NK-92 (cell line): ENCODE results near the gene MAPT.

Experiments
- DNase-seq: peaks from one replicate; lab custom pipeline; 2025; ENCODE audit not compliant: unreplicated experiment; lab: John Stamatoyannopoulos, UW

The MAPT gene

DNA sequence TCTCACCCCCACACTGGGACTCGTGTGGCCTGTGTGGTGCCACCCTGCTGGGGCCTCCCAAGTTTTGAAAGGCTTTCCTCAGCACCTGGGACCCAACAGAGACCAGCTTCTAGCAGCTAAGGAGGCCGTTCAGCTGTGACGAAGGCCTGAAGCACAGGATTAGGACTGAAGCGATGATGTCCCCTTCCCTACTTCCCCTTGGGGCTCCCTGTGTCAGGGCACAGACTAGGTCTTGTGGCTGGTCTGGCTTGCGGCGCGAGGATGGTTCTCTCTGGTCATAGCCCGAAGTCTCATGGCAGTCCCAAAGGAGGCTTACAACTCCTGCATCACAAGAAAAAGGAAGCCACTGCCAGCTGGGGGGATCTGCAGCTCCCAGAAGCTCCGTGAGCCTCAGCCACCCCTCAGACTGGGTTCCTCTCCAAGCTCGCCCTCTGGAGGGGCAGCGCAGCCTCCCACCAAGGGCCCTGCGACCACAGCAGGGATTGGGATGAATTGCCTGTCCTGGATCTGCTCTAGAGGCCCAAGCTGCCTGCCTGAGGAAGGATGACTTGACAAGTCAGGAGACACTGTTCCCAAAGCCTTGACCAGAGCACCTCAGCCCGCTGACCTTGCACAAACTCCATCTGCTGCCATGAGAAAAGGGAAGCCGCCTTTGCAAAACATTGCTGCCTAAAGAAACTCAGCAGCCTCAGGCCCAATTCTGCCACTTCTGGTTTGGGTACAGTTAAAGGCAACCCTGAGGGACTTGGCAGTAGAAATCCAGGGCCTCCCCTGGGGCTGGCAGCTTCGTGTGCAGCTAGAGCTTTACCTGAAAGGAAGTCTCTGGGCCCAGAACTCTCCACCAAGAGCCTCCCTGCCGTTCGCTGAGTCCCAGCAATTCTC, 132.1 kb downstream of the MAPT start:
- no peak for DNase-seq

DNA sequence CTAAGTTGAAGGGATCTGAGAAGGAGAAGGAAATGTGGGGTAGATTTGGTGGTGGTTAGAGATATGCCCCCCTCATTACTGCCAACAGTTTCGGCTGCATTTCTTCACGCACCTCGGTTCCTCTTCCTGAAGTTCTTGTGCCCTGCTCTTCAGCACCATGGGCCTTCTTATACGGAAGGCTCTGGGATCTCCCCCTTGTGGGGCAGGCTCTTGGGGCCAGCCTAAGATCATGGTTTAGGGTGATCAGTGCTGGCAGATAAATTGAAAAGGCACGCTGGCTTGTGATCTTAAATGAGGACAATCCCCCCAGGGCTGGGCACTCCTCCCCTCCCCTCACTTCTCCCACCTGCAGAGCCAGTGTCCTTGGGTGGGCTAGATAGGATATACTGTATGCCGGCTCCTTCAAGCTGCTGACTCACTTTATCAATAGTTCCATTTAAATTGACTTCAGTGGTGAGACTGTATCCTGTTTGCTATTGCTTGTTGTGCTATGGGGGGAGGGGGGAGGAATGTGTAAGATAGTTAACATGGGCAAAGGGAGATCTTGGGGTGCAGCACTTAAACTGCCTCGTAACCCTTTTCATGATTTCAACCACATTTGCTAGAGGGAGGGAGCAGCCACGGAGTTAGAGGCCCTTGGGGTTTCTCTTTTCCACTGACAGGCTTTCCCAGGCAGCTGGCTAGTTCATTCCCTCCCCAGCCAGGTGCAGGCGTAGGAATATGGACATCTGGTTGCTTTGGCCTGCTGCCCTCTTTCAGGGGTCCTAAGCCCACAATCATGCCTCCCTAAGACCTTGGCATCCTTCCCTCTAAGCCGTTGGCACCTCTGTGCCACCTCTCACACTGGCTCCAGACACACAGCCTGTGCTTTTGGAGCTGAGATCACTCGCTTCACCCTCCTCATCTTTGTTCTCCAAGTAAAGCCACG, 133.0 kb downstream of the MAPT start:
- DNase-seq = no peak

DNA sequence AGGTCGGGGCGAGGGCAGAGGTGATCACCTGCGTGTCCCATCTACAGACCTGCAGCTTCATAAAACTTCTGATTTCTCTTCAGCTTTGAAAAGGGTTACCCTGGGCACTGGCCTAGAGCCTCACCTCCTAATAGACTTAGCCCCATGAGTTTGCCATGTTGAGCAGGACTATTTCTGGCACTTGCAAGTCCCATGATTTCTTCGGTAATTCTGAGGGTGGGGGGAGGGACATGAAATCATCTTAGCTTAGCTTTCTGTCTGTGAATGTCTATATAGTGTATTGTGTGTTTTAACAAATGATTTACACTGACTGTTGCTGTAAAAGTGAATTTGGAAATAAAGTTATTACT, 133.6 kb downstream of the MAPT start:
- DNase-seq = no peak

DNA sequence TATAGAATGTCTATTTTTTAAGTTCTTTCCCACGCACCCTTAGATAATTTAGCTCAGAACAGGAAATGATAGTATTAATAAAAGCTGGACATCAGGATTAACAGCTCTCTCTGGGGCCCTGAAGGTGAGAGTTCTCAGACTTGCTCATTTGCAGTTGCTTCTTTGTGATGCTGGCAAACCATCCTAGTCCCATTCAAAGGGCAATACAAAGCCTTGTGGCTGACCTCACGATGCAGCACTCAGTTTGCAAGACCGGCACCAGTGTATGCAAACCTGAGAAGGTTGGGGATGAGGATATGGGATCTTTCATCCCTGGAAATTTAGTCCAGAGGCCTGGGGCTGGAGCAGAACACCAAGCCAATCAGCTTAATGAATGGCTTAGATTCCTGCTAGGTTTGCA, 134.0 kb downstream of the MAPT start:
- no peak for DNase-seq

DNA sequence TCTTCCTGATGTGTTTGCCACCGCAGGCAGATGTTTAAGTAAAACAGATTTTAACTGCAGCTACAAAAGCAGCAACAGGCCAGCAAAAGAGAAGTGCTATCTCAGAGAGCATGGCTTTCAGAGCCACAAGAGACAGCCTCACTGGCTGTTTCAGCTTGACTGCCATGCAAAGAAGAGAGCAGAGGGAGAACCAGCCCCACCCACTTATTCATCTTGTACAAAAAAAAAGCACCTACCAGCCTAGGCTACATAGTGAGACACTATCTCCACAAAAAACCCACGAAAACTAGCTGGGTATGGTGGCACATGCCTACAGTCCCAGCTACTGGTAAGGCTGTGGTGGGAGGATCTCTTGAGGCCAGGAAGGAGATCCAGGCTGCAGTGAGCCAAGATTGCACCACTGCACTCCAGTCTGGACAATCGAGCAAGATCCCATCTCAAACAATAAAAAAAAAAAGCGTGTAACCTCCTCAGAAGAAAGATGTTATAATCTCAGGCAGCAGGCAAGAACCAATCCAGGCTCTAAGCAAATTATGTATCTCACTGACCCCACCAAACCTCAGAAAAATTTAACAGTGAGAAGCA, 134.7 kb downstream of the MAPT start:
- no peak for DNase-seq

DNA sequence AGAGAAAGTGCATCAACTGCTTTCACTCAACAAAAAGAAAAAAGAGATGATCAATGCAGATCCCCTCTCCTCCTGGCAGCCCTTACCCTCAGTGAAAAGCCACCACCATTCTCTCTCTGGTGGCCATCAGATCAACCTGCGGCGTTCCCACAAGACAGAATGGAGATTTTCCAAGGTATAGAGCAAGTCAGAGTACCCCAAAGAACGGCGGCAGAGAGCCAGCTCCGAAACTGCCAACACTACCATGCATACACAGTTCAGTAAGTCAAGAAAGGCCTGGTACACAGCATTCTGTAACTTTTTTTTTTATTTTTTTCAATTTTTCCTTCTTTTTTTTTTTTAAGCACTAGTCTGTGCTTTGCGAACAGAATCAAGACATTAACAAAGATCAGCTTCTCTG, 135.3 kb downstream of the MAPT start:
- DNase-seq = no peak

DNA sequence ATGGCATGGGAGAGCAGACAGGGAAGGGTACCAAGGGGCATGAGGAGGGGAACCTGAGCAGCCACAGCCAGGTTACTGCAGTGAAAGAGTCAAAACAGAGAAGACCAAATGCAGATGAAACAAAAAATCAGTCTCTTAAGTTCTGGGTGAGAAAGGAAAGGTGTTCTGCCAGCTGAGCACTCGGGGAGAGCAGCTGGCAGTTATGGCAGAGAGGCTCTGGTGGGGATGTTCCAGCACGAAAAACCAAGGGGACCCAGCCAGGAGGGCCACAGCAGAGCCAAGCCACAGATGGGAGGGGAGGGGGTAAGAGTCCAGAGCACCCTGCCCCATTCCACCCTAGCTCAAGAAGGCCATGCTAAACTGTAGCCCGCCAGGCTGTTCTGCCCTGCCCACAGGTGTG, 136.4 kb downstream of the MAPT start:
- no peak for DNase-seq

DNA sequence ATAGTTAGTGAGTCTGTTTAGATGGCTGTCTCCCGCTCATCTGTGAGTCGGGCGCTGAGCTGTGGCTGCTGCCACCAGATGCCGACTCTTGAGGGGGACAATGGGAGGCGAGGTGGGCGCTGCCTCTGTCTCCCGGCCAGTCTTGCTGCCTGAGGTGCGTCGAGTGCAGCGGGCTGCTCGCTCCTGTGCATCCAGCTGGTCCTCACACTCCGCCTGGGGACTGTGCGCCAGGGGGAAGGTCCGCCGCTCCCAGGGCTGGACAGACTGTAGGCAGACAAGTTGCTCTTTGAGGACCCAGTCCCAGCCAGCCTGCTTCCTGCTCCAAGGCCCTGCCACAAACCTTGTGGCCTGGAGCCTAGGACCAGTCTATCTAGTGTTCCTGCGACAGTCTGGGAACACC, 137.1 kb downstream of the MAPT start:
- DNase-seq = no peak

DNA sequence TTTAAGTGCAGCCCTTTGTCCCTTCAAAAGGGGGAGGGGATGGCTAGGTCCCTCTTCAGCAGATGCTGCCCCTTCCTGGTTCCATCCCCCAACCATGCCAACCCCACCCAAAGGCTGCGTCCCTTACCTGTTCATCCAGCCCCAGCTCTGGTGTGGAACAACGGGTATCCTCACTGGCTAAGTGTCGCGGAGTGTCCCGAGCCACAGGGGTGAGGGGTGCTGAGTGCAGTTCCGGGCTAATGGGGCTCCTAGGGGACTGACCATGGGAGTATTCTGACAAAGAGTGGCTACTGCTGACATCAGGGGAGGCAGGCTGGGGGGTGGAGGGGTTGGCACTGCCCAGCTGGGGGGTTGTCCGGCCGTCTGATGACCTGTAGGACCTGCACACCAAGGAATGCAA, 137.6 kb downstream of the MAPT start:
- no peak for DNase-seq

DNA sequence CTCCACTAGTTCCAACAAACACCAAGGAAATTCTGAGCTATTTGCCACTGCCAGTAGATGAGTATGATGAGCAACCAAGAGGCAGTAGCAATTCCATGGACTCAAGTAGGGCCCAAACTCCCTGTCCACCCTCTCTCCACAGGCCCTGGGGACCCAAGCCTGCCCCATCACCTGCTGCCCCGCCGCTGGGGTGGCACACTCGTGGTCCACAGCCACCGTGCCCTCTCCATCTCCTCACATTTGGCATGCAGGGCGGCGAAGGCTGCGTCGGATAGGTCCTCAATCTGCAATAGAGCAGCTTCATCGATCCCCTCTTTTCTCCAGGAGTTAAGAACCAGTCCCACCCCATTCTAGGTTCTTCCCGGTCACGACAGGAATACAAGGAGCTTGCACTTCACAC, 138.6 kb downstream of the MAPT start:
- DNase-seq = no peak

DNA sequence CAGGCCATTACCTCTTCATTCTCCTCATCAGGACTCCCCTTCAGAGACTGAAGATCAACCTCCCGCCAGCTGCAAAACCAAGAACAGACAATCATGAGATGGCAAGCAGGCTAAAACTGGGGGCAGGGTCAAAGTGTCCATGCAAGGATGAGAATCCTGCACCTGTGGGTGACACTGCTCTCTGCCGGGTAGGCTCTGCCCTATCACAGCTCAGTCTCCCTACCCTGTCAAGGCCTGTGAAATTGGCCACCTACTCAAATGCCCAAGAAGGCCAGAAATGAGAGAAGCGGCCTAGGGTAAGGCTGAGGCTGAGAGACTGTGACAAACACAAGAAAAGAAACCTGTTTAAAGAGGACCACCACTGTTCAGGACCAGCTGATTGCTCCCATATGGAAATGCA, 139.0 kb downstream of the MAPT start:
- no peak for DNase-seq

DNA sequence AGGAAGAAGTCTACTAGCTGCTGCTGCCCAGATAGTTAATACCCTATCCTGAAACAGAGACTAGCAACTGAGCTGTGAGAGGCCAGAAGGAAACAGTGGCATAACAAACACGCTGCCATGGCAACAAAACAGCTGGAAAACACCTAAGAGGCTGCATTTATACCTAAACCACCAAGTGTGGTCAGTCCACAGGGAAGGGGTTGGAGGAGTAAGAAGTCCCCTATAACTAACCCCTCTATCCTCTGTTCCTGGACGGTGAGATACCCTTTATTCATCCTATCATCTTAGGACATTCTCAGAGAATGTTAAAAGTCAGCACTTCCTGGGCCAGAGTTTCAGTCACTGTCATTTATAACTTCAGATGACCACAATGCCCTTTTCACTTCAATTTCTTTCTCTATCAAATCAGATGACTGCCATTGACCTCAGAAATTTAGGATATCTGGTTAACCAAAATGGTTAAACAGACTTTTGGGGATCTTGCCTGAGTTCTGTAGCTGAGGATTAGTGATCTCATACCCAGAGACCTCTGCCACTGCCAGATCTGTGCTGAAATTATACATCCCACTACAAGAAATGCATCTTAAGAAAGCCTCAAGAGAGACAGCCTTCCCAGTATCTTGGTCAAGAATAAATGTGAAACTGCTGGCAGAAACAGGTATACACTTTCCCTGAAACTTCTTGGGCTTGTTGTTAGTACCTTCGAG, 140.9 kb downstream of the MAPT start:
- DNase-seq = no peak

DNA sequence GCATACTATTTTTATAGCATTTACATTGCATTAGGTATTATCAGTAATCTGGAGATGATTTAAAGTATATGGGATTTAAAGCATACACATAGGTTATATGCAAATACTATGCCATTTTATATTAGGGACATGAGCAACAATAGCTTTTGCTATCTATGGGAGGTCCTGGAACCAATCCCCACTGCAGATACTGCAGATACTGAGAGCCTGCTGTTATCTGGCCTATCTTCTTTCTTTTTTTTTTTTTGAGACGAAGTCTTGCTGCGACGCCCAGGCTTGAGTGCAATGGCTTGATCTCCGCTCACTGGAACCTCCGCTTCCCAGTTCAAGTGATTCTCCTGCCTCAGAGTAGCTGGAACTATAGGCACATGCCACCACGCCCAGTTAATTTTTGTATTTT, 142.1 kb downstream of the MAPT start:
- DNase-seq = no peak

DNA sequence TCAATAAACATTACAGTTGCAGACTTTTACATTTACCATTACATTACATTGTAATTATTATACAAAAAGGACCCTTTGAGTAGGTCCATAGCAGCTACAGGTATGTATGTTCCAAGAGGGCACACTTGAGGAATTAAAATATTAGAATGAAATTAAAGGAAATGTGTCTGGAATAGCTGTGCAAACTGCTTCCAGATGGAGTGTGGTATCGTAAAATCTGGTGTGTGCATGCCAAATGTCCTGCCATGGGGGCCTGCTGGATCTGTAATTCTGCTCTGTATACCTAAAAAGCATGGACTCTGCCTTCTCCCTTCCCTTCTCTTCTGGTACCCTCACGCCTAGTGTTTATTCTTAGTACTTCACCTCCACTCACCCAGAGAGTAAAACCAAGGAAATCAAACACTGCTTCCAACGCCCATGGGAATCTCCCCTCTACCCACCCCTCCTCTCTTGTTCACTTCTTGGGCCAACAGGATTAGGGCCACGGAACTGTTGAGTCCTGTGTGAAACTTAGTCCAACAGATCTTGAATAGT, 143.4 kb downstream of the MAPT start:
- DNase-seq = no peak

DNA sequence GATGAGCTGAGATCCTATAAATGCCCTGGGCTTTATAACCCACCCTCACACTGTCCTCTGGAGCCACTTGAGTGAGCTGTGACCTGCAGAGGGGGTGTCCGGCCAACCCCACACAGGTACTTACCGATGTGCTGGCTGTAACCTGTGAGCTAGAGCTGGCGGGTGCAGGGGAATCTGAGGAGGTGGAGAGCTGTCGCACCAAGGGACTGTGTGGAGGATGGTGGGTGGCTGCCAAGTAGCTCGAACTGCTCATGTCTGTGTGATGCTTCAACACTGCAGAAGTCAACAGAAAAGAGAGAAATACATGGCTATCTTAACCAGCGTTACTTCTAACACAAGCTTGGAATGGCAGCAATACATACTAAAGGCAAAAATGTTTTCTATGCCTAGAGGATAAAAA, 144.1 kb downstream of the MAPT start:
- DNase-seq = no peak

DNA sequence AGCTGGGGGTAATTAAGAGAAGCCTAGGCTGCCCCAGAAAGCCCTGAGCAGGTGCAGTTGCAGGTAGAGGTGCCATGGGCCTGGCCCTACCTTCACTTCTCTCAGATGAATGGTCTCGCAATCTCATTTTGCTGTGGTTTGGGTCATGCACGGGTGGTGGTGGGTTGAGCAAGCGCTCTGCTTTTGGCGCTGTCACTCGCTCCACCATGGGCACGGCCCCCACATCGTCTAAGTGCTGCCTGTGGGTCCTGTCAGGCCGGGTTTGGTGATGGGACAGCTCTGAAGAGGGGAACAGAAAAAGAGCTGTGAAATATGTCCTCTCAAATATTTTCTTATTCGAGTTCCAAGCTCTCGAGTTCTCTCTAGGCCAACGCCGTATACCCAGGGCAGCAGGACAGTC, 144.6 kb downstream of the MAPT start:
- no peak for DNase-seq

DNA sequence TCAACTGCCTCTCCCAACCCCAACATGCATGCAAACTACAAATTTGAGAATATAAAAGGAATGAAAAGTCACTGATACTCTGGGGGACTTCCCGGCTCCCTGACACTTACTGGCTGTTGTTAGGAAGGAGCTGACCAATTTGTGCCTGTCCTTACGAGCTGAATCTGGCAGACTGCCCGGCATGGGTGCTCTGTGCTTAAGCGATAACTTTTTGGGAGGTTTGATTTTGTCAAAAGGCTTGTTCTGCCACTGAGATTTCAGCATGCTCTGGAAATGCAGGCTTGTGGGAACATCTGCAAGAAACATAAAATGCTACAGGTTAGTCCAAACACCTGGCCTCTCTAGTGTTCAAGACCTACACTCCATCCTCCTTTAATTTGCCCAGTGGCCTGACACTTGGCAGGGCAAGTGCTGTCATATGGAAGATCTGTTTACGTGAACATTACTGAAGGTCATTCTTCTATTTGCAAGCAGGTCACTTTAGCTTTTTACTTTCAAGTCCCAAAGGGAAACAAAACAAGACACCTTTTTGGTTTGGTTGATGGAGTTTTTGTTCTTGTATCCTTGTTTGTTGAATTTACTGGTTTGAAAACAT, 145.3 kb downstream of the MAPT start:
- DNase-seq = no peak

DNA sequence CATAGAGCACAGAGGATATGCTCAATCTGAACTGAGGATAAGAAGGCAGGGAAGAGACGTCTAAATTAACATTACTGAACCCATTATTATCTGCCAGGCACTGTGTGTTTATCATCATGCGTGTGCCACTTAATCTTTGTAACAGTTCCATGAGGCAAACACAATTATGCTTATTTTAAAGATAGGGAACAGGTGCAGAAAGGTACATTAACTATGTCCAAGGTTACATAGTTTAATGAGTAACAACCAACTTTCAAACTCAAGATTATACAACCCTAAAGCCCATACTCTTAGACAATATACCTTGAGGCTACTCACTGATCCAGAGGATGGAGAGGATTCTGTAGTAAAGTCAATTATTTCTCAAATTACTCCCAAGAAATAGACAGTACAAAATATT, 147.9 kb downstream of the MAPT start:
- DNase-seq = no peak

DNA sequence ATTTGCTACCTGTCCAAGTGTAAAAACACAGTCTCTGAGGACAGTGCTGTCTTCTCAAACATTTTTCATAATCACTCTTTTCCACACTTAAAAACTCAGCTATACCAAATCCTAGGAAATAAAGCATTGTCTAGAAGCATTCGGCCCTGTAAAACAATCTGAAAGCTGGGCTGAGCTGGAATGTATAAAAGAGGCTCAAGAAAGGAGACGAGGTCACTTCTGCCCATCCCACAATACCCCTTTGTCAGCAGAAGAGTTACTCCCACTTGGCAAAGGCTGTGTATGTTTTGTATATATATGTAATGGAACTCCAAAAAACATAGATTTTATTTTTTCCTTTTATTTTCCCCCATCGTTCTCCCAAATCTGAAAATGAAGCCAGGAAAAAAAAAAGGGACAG, 148.6 kb downstream of the MAPT start:
- DNase-seq = no peak

DNA sequence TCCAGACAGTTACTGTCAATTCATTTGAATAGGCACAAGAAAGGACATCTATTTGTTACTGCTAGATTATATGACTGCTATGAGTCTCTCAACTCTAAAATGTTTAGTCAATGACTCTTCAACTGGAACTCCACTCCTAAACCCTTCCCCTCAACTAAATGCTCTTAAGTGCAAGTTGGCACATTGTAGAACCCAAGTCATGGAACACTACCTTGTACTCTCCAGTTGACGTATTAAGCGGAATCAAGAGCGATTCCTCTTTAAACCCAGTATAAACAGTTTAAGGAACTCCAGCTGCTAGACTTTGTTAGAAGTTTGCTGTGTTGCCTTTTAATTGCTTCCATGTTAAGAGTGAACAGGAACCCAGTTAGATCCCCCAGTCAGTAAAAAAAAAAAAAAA, 149.3 kb downstream of the MAPT start:
- DNase-seq = no peak
